ENCODE data around the gene SLC9C2. TPM values are rescaled to one million over a fixed set of nuclear protein-coding genes. Genes with fewer than 3 reads are reported as not detected.
"Not testable (repeated sequence)": the region's sequence is repeated elsewhere in the genome, so short reads cannot be mapped to it uniquely, and the experiment has no call there.

The SLC9C2 gene
- total RNA-seq, 1 donor from 2014 or later = not detected

GRCh38 chr1:173616859-173617258 lies 14.0 kb upstream of the SLC9C2 start:
- H3K27ac Mint-ChIP-seq (ENCODE audit: unreplicated experiment) = no peak overlapping the region
- no peak overlapping the region for H3K4me3 Mint-ChIP-seq (ENCODE audit: unreplicated experiment)
- H3K36me3 Mint-ChIP-seq (ENCODE audit: unreplicated experiment) = no peaks in the 10 kb centered on the region
- DNase-seq (ENCODE audit: extremely low spot score, unreplicated experiment) = no peak
- no peak for TF ChIP-seq CTCF (IDR thresholded peaks at IDR 0.05)
- peaks cover 7% of the 10 kb centered on the region for H3K9me3 Mint-ChIP-seq (ENCODE audit: unreplicated experiment)
- no peaks in the 10 kb centered on the region for H3K4me1 Mint-ChIP-seq (ENCODE audit: unreplicated experiment)
- no peaks in the 10 kb centered on the region for H3K27me3 Mint-ChIP-seq (ENCODE audit: unreplicated experiment)

GRCh38 chr1:173613086-173613485 lies 10.2 kb upstream of the SLC9C2 start:
- not testable (repeated sequence) for H3K27me3 Mint-ChIP-seq (ENCODE audit: unreplicated experiment); DNase-seq (ENCODE audit: extremely low spot score, unreplicated experiment); H3K36me3 Mint-ChIP-seq (ENCODE audit: unreplicated experiment); H3K4me3 Mint-ChIP-seq (ENCODE audit: unreplicated experiment); H3K27ac Mint-ChIP-seq (ENCODE audit: unreplicated experiment); H3K4me1 Mint-ChIP-seq (ENCODE audit: unreplicated experiment); H3K9me3 Mint-ChIP-seq (ENCODE audit: unreplicated experiment)

GRCh38 chr1:173608503-173609216 lies 5.8 kb upstream of the SLC9C2 start:
- Mint-ChIP-seq H3K27me3 (ENCODE audit: unreplicated experiment) (peaks cover 10% of the 10 kb centered on the region), H3K27ac (ENCODE audit: unreplicated experiment) (no peak overlapping the region), H3K9me3 (ENCODE audit: unreplicated experiment) (no peaks in the 10 kb centered on the region), H3K4me1 (ENCODE audit: unreplicated experiment) (no peaks in the 10 kb centered on the region), H3K4me3 (ENCODE audit: unreplicated experiment) (no peak overlapping the region), H3K36me3 (ENCODE audit: unreplicated experiment) (no peaks in the 10 kb centered on the region)
- no peak for DNase-seq (ENCODE audit: extremely low spot score, unreplicated experiment)
- TF ChIP-seq CTCF (IDR thresholded peaks at IDR 0.05) = no peak

DNA sequence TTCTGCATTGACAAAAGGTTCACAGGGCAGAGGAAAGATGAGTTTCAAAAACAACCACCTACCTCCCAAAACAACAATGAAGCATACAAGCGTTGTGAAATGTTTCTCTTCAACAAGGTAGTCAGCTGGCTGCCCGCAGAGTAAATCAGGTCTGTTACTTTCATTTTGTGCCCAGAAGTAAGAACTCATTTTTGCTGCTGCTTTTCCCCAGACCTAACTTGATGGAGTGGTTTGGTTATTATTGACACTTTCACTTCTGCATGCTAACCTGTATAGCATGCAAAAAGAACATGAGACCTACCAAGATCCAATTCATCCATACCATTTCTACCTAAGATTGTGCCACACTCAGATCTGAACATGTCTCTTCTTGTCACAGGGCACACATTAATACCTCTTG lies 1.3 kb downstream of the SLC9C2 start:
- Mint-ChIP-seq H3K4me1 (ENCODE audit: unreplicated experiment) (no peaks in the 10 kb centered on the region), H3K27ac (ENCODE audit: unreplicated experiment) (no peak overlapping the region), H3K27me3 (ENCODE audit: unreplicated experiment) (peaks cover 16% of the 10 kb centered on the region), H3K36me3 (ENCODE audit: unreplicated experiment) (no peaks in the 10 kb centered on the region), H3K4me3 (ENCODE audit: unreplicated experiment) (no peak overlapping the region), H3K9me3 (ENCODE audit: unreplicated experiment) (no peaks in the 10 kb centered on the region)
- no peak for TF ChIP-seq CTCF (IDR thresholded peaks at IDR 0.05)
- DNase-seq (ENCODE audit: extremely low spot score, unreplicated experiment) = no peak

DNA sequence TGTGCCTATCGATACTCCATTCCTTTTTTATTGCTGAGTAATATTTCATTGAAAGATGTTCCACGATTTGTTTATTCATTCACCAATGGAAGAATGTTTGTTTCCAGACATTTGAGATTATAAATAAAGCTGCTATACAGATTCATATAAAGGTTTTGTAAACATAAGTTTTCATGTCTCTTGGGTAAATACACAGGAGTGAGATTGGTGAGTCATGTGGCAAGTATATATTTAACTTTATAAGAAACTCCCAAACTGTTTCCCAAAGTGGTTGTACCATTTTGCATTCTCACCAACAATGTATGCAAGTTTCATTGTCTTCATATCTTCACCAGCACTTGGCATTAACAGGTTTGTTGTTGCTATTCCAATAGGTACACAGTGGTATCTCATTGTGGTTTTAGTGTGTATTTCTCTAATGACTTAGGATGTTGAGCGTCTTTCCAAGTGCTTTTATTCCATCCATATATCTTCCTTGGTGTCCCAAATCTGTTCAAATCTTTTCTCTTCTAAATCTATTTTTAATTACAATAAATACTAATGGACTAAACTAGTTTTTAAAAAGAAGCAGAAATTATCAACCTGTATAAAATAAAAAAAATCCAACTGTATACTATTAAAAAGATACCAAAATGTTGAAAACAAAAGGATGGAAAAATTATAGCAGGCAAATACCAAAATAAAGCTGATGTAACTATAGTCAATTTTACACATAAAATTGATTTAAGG lies 6.6 kb downstream of the SLC9C2 start:
- Mint-ChIP-seq H3K9me3 (ENCODE audit: unreplicated experiment) (peaks cover 6% of the 10 kb centered on the region), H3K27ac (ENCODE audit: unreplicated experiment) (no peak overlapping the region), H3K4me1 (ENCODE audit: unreplicated experiment) (no peaks in the 10 kb centered on the region), H3K4me3 (ENCODE audit: unreplicated experiment) (no peak overlapping the region), H3K36me3 (ENCODE audit: unreplicated experiment) (no peaks in the 10 kb centered on the region), H3K27me3 (ENCODE audit: unreplicated experiment) (peaks cover 13% of the 10 kb centered on the region)
- TF ChIP-seq CTCF (IDR thresholded peaks at IDR 0.05) = no peak
- no peak for DNase-seq (ENCODE audit: extremely low spot score, unreplicated experiment)

- H3K9me3 Mint-ChIP-seq (ENCODE audit: unreplicated experiment); H3K27ac Mint-ChIP-seq (ENCODE audit: unreplicated experiment); H3K4me1 Mint-ChIP-seq (ENCODE audit: unreplicated experiment); H3K27me3 Mint-ChIP-seq (ENCODE audit: unreplicated experiment); H3K36me3 Mint-ChIP-seq (ENCODE audit: unreplicated experiment); DNase-seq (ENCODE audit: extremely low spot score, unreplicated experiment); H3K4me3 Mint-ChIP-seq (ENCODE audit: unreplicated experiment): not testable (repeated sequence)
Measured at GRCh38 chr1:173591138-173591537, 11.7 kb downstream of the SLC9C2 start.
